GM12875 (cell line): ENCODE measurements around the gene SULT1E1.
"Not testable (repeated sequence)": the region's sequence is repeated elsewhere in the genome, so short reads cannot be mapped to it uniquely, and the experiment has no call there.

Experiments used
- H3K4me3 ChIP-seq: one replicate; pipeline ENCODE4 v1.5.1; 2011; ENCODE audit warnings: low read depth, low read length, control low read depth
- TF ChIP-seq, protein P1 (sequence below): IDR thresholded peaks from 2 replicates; pipeline ENCODE4 v1.5.1; 2011; ENCODE audit warnings: low read depth, mild to moderate bottlenecking, control low read depth, inconsistent platforms, low read length, moderate library complexity, borderline replicate concordance; ENCODE audit not compliant: insufficient read depth

Gene SULT1E1

DNA sequence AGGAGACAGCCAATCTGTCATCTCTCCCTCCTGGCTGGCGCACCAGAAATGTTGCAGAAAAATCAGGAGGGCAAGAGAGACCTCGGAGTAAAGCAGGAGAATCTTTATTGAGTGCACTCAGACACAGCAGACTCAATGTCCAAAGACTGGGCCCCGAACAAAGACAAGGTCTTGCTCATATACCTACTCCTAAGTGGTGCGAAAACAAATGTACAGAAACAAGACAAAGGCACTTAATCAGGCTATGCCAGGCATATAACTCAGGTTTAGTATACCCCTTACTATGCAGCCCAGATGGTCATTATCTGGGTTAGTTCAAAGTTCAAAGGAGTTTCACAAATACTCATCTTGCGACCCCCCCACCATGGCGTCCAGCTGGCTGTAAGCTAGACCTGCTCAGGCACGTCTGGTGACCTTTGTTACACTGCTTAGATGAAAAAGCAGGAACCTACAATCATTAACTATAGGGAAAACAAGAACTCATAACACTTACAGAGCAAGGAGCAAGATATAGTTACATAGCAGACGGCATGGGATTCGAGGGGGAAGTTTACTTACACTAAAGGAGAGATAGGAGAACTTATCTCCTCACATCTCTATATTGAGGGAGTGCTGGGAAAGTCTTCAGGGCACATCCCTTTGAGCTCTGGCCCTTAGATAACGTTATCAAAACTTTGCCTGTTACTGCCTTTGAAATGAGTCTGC, 27.5 kb downstream of the SULT1E1 start:
- TF ChIP-seq, protein P1, sequence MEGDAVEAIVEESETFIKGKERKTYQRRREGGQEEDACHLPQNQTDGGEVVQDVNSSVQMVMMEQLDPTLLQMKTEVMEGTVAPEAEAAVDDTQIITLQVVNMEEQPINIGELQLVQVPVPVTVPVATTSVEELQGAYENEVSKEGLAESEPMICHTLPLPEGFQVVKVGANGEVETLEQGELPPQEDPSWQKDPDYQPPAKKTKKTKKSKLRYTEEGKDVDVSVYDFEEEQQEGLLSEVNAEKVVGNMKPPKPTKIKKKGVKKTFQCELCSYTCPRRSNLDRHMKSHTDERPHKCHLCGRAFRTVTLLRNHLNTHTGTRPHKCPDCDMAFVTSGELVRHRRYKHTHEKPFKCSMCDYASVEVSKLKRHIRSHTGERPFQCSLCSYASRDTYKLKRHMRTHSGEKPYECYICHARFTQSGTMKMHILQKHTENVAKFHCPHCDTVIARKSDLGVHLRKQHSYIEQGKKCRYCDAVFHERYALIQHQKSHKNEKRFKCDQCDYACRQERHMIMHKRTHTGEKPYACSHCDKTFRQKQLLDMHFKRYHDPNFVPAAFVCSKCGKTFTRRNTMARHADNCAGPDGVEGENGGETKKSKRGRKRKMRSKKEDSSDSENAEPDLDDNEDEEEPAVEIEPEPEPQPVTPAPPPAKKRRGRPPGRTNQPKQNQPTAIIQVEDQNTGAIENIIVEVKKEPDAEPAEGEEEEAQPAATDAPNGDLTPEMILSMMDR, result no peak
- no peak overlapping the region for H3K4me3 ChIP-seq

- TF ChIP-seq, protein P1, result no peak
- no peak overlapping the region for H3K4me3 ChIP-seq
These were observed 28.2 kb downstream of the SULT1E1 start for GRCh38 chr4:69831646-69832325.

DNA sequence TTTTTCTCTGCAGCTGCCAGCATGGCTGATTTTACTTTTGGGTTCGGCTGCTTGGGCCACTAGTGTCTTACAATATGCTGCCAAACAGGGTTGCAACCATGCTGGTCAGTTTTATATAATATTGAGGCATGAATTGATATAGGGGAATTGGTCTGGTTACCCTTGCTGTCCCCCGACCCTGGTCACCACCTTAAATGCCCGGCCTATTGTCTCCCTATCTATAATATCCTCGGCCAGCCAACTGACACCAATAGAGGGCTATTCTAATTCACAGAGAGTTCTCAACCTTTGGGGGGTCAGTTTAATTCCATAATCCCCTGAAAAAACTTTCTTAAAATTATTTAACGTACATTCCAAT, 28.7 kb downstream of the SULT1E1 start:
- TF ChIP-seq, protein P1, result no peak
- no peak overlapping the region for H3K4me3 ChIP-seq

- H3K4me3 ChIP-seq, result no peak overlapping the region
- TF ChIP-seq, protein P1, result no peak
These were observed 29.2 kb downstream of the SULT1E1 start for GRCh38 chr4:69830560-69831269.

DNA sequence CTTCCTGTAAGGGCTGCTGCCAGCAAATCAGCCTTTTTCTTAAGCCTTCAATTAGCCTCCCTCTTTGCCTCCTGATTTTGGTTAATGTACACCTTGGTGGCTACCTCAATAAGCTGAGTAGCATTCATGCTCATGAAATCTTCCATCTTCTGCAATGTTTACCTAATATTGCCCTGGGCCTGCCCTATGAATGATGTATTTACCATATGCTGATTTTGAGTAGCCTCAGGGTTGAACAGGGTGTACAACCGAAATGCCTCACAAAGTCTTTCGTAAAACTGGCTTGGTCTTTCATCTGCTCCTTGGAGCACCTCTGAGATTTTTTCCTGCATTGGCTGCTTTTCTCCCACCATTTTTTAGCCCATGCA, 29.8 kb downstream of the SULT1E1 start:
- no peak overlapping the region for H3K4me3 ChIP-seq
- TF ChIP-seq, protein P1, result no peak

DNA sequence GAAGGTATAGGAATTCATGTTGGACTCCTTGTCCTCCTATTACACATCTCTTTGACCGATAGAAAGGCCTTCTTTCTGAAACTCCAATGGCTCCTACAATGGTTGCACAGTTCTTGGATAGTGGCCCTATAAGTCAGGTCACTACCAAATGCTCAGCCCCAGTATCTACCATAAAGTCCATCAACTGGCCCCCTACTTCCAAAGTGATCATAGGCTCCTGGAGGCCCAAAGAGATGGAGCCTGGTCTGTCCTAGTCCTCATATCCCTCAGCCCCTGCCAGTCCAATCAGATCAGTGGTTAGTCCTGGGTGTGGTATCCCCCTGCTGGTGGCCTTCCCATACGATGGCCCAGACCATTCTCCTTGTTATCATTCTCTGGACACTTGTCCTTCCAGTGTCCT, 30.3 kb downstream of the SULT1E1 start:
- TF ChIP-seq, protein P1, result no peak
- H3K4me3 ChIP-seq, result no peak overlapping the region

DNA sequence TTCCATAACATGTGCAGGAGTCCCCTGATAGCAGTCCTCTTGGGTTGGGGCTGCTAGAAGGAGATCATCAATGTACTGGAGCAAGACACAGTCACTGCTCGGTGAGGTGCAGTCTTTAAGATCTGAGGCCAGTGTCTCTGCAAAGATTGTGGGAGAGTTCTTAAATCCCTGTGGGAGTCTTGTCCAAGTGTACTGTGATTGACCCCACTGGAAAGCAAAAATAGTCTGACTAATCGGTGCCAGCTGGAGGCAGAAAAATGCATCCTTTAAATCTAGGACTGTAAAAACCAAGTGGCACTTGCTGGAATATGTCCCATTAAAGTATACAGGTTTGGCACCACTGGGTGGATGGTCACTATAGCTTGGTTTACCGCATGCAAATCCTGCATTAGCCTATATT, 31.1 kb downstream of the SULT1E1 start:
- TF ChIP-seq, protein P1, result no peak

GRCh38 chr4:69825056-69825455, 34.9 kb downstream of the SULT1E1 start:
- H3K4me3 ChIP-seq, result not testable (repeated sequence)

More for the DNA sequence above, 31.1 kb downstream of the SULT1E1 start:
- H3K4me3 ChIP-seq, result no peak overlapping the region
